DND-41 (cell line): Measurements from ENCODE around the gene PLEKHA6.

Source experiments
- ATAC-seq: fragments of 200-7000 bp; cut with Tn5 transposase; 3 replicates; pipeline ENCODE4 v1.9.1; 2021; ENCODE audit warnings: low read depth; ENCODE audit not compliant: insufficient read depth
- DNase-seq: peaks from one replicate; pipeline ENCODE4 v3.0.0-alpha.2; 2020
- H2AFZ ChIP-seq: 2 replicates; pipeline ENCODE4 v1.6.0; 2012; ENCODE audit warnings: low read depth, low read length
- H3K27ac ChIP-seq: 2 replicates; pipeline ENCODE4 v1.5.1; 2012; ENCODE audit warnings: low read length, inconsistent platforms
- H3K27me3 ChIP-seq: fragments of 200-600 bp; sonication (generic); 2 replicates; pipeline ENCODE4 v1.6.0; 2012; ENCODE audit warnings: low read length, mild to moderate bottlenecking, inconsistent platforms; ENCODE audit not compliant: insufficient read depth, poor library complexity
- H3K36me3 ChIP-seq: 2 replicates; pipeline ENCODE4 v1.5.1; 2012; ENCODE audit warnings: low read length, inconsistent platforms; ENCODE audit not compliant: insufficient read depth
- H3K4me1 ChIP-seq: 2 replicates; pipeline ENCODE4 v1.5.1; 2012; ENCODE audit warnings: mild to moderate bottlenecking, low read length; ENCODE audit not compliant: insufficient read depth
- H3K4me2 ChIP-seq: 2 replicates; pipeline ENCODE4 v1.6.0; 2012; ENCODE audit warnings: mild to moderate bottlenecking, moderate library complexity, low read length, inconsistent platforms; ENCODE audit not compliant: insufficient read depth
- H3K4me3 ChIP-seq, 2 experiments: fragments of 200-600 bp in 1 of 2; shearing (Covaris generic) in 1 of 2; 2 replicates each; pipeline ENCODE4 v1.5.1; 2012 to 2016; ENCODE audit warnings: inconsistent platforms in 2 of 2, low read length in 2 of 2, mild to moderate bottlenecking in 2 of 2, low read depth in 1 of 2, moderate library complexity in 1 of 2
- H3K79me2 ChIP-seq: 2 replicates; pipeline ENCODE4 v1.6.0; 2012; ENCODE audit warnings: low read length, inconsistent platforms; ENCODE audit not compliant: insufficient read depth
- H3K9ac ChIP-seq: 2 replicates; pipeline ENCODE4 v1.6.0; 2012; ENCODE audit warnings: low read depth, mild to moderate bottlenecking, inconsistent platforms, low read length, moderate library complexity
- H3K9me3 ChIP-seq: 2 replicates; pipeline ENCODE4 v1.5.1; 2012; ENCODE audit warnings: low read length, moderate library complexity, mild to moderate bottlenecking, inconsistent platforms; ENCODE audit not compliant: insufficient read depth, severe bottlenecking
- H4K20me1 ChIP-seq: 2 replicates; pipeline ENCODE4 v1.6.0; 2012; ENCODE audit warnings: low read length; ENCODE audit not compliant: insufficient read depth
- EZH2 ChIP-seq: IDR thresholded peaks from 3 replicates; pipeline ENCODE4 v1.6.1; 2012; ENCODE audit warnings: borderline replicate concordance, low read depth, mild to moderate bottlenecking, moderate library complexity, low read length, inconsistent platforms; ENCODE audit not compliant: severe bottlenecking
- TF ChIP-seq, protein P1 (sequence below): IDR thresholded peaks from 2 replicates; pipeline ENCODE4 v1.5.1; 2012; ENCODE audit warnings: borderline replicate concordance, low read length, moderate library complexity, mild to moderate bottlenecking; ENCODE audit not compliant: poor library complexity, severe bottlenecking; ENCODE audit errors: extremely low read depth

Gene PLEKHA6

DNA sequence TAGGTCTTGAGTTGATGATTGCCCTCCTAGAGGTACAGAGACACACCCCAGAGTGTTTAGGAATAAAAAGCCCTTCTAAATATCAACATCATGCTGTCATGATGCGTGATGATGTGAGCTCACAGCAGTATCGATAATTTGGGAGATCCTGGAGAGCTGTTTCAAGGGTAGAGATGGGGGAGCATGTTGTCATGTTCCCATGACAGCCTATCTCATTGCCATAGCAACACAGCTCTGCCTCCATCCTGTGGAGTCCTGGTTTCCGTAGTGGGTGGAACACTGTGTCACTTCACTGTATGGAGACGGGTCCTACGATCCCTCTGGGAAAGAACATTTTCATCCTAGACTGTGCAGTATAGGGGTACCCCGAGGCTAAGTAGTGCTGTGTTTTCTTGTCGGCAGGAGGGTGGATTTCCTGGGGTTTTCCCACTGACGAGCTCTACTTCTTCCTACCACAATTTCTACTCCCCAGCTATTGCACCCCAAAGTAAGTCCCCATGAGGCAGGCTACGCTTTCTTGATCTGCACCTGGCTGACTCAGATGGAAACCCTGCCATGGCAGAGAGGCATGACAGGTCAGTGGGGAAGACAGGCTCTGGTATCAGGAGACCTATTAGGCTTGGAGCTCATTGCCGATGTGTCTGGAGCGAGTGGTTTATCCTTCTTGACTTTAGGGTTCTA, 170.6 kb downstream of the PLEKHA6 start:
- no peaks in the 10 kb centered on the region for H3K9me3 ChIP-seq
- DNase-seq (no peak), ATAC-seq (no peak)
- TF ChIP-seq, protein P1, sequence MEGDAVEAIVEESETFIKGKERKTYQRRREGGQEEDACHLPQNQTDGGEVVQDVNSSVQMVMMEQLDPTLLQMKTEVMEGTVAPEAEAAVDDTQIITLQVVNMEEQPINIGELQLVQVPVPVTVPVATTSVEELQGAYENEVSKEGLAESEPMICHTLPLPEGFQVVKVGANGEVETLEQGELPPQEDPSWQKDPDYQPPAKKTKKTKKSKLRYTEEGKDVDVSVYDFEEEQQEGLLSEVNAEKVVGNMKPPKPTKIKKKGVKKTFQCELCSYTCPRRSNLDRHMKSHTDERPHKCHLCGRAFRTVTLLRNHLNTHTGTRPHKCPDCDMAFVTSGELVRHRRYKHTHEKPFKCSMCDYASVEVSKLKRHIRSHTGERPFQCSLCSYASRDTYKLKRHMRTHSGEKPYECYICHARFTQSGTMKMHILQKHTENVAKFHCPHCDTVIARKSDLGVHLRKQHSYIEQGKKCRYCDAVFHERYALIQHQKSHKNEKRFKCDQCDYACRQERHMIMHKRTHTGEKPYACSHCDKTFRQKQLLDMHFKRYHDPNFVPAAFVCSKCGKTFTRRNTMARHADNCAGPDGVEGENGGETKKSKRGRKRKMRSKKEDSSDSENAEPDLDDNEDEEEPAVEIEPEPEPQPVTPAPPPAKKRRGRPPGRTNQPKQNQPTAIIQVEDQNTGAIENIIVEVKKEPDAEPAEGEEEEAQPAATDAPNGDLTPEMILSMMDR, result no peak
- no peak for TF ChIP-seq EZH2
- H3K36me3 ChIP-seq, result no peaks in the 10 kb centered on the region
- H4K20me1 ChIP-seq, result no peaks in the 10 kb centered on the region
- no peaks in the 10 kb centered on the region for H3K4me1 ChIP-seq
- H3K4me2 ChIP-seq, result no peak overlapping the region
- no peak overlapping the region for H2AFZ ChIP-seq
- no peak overlapping the region for H3K4me3 ChIP-seq
- peaks cover 38% of the 10 kb centered on the region for H3K27me3 ChIP-seq
- H3K9ac ChIP-seq, result no peak overlapping the region
- H3K27ac ChIP-seq, result no peak overlapping the region
- no peaks in the 10 kb centered on the region for H3K79me2 ChIP-seq

DNA sequence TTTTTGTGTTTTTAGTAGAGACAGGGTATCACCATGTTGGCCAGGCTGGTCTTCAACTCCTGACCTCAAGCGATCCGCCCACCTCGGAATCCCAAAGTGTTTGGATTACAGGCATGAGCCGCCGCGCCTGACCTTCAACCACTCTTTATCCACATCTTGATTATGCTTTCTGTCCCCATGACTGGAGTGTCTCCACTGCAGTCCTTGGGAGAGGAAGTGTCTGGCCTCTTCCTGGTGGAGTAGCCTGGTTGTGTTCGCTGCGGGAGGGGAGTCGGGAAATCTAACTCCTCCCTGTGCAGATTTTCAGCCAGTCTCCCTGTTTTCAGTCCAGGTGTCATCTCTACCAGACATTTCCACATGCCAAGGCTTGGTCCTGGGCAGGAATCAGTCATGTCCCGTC, 173.1 kb downstream of the PLEKHA6 start:
- no peaks in the 10 kb centered on the region for H3K9me3 ChIP-seq
- no peaks in the 10 kb centered on the region for H3K4me1 ChIP-seq
- ATAC-seq (no peak), DNase-seq (no peak)
- H2AFZ ChIP-seq, result no peak overlapping the region
- H3K4me3 ChIP-seq, result no peak overlapping the region
- no peak overlapping the region for H3K9ac ChIP-seq
- H3K4me2 ChIP-seq, result no peak overlapping the region
- H3K36me3 ChIP-seq, result no peaks in the 10 kb centered on the region
- H3K27ac ChIP-seq, result no peak overlapping the region
- no peak for TF ChIP-seq EZH2
- TF ChIP-seq, protein P1, result no peak
- no peaks in the 10 kb centered on the region for H3K79me2 ChIP-seq
- H4K20me1 ChIP-seq, result no peaks in the 10 kb centered on the region
- H3K27me3 ChIP-seq, result peaks cover 34% of the 10 kb centered on the region

DNA sequence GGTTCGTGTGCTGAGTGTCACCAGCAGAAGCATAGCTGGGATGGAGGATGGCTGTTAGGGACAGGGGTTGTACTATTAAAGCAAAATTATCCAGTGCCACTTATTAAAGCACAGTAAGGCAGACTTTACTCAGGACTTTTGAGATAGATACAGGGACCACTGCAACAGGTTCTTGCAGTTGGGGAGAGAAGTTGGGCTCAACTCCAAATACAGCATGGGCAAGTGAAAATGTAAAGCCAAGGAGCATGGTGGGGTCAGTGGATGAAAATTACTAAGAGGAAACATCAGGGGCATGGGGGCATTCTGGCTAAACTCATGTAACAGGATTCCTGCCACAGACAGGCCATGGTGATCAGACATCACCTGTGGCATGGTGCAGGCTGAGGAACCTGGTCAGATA, 178.6 kb downstream of the PLEKHA6 start:
- TF ChIP-seq EZH2, result no peak
- TF ChIP-seq, protein P1, result no peak
- Histone ChIP-seq H2AFZ (no peak overlapping the region), H3K79me2 (no peaks in the 10 kb centered on the region), H3K36me3 (no peaks in the 10 kb centered on the region), H3K9ac (no peak overlapping the region), H3K27me3 (no peaks in the 10 kb centered on the region), H3K9me3 (peaks cover 9% of the 10 kb centered on the region), H3K4me2 (no peak overlapping the region), H3K27ac (no peak overlapping the region), H4K20me1 (no peaks in the 10 kb centered on the region), H3K4me3 (no peak overlapping the region), H3K4me1 (no peaks in the 10 kb centered on the region)
- no peak for DNase-seq
- no peak for ATAC-seq
